ENCODE results near the gene SLC12A8.

The SLC12A8 gene

DNA sequence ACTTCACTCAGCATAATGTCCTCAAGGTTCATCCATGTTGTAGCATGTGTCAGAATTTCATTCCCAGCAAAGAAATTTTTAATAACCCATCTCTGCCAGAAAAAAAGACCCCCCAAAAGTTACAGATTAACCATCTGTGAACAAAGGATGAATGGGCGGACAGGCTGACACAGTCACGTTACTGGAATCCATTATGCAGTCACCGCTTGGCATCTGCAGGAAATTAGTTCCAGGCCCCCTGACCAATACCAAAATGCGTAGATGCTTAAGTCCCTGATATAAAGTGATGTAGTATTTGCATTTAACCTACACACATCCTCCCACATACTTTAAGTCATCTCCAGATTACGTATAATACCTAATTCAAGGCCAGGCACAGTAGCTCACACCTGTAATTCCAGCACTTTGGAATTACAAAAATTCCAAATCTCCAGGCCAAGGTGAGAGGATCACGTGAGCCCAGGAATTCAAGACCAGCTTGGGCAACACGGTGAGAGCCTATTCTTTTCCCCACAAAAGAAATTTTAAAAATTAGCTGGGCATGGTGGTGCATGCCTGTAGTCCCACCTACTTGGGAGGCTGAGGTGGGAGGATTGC, 1.5 kb upstream of the SLC12A8 start:
- Histone ChIP-seq H3K9ac (ENCODE audit: low read length) (no peak overlapping the region), H3K4ac (ENCODE audit: low read depth in 1 of 2, low read length in 2 of 2) (no peak overlapping the region), H3K79me1 (replicated peaks; ENCODE audit: low read length, poor library complexity, severe bottlenecking) (no peaks in the 10 kb centered on the region), H3K4me3 (ENCODE audit: insufficient read depth in 1 of 2, low read depth in 1 of 2, low read length in 2 of 2) (no peak overlapping the region), H3K36me3 (ENCODE audit: control insufficient read depth in 1 of 2, insufficient read depth in 2 of 2, low read depth in 1 of 2, low read length in 2 of 2) (no peaks in the 10 kb centered on the region), H3K14ac (ENCODE audit: low read length in 2 of 2) (no peak overlapping the region), H3K27me3 (ENCODE audit: control insufficient read depth in 1 of 2, insufficient read depth in 1 of 2, low read length in 2 of 2) (peaks cover 0 to 23% of the 10 kb centered on the region in 2 experiments), H3K4me1 (ENCODE audit: control insufficient read depth, insufficient read depth, low read depth, low read length) (peaks cover 17% of the 10 kb centered on the region), H3K27ac (ENCODE audit: low read length, poor library complexity, severe bottlenecking) (no peak overlapping the region), H3K18ac (ENCODE audit: low read depth in 1 of 2, low read length in 2 of 2) (no peak overlapping the region), H4K8ac (ENCODE audit: low read length) (no peak overlapping the region), H2AFZ (ENCODE audit: low read depth, low read length) (no peak overlapping the region), H2BK12ac (ENCODE audit: low read length in 2 of 2) (no peak overlapping the region), H2BK120ac (ENCODE audit: low read depth, low read length) (no peak overlapping the region), H3K9me3 (ENCODE audit: control insufficient read depth, low read length) (no peaks in the 10 kb centered on the region), H3K4me2 (ENCODE audit: low read length, poor library complexity, severe bottlenecking) (no peak overlapping the region), H2BK5ac (ENCODE audit: low read depth, low read length, poor library complexity, severe bottlenecking) (peak overlapping the region; percentile 35), H3K23ac (ENCODE audit: low read length in 2 of 2) (no peak overlapping the region), H4K91ac (ENCODE audit: low read length) (no peak overlapping the region), H2BK15ac (ENCODE audit: low read depth, poor library complexity, severe bottlenecking) (no peak overlapping the region), H2AK5ac (ENCODE audit: low read length, severe bottlenecking) (no peak overlapping the region)
- WGBS, result 84% methylated on average over 5 of the region's 7 CpGs
- DNase-seq, result no peak

DNA sequence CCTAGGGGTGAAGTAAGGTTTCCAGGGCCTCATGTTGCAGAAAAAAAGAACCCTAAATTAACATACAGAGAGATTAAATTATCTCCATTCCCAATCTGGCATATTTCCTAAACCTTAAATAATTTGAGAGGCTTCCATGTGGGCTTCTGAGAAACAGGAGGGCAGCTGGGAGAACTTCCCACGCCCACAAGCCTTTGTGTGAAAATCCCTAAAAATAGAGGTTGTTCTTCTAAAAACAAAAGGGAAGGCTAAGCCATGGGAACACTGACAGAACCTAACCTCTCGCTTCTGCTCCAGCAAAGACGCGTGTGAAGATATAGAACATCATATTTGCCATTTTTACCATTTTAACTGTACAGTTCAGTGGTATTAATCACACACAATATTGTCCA, 812 bp upstream of the SLC12A8 start:
- no peak overlapping the region for H3K14ac ChIP-seq (ENCODE audit: low read length in 2 of 2)
- no peaks in the 10 kb centered on the region for H3K9me3 ChIP-seq (ENCODE audit: control insufficient read depth, low read length)
- H2BK15ac ChIP-seq (ENCODE audit: low read depth, poor library complexity, severe bottlenecking), result no peak overlapping the region
- peaks cover 0 to 23% of the 10 kb centered on the region in 2 experiments for H3K27me3 ChIP-seq (ENCODE audit: control insufficient read depth in 1 of 2, insufficient read depth in 1 of 2, low read length in 2 of 2)
- H3K4me2 ChIP-seq (ENCODE audit: low read length, poor library complexity, severe bottlenecking), result peak overlapping the region; percentile 97
- H2BK5ac ChIP-seq (ENCODE audit: low read depth, low read length, poor library complexity, severe bottlenecking), result no peak overlapping the region
- no peak overlapping the region for H3K4me3 ChIP-seq (ENCODE audit: insufficient read depth in 1 of 2, low read depth in 1 of 2, low read length in 2 of 2)
- no peak overlapping the region for H3K18ac ChIP-seq (ENCODE audit: low read depth in 1 of 2, low read length in 2 of 2)
- no peak overlapping the region for H2AK5ac ChIP-seq (ENCODE audit: low read length, severe bottlenecking)
- no peak overlapping the region for H3K27ac ChIP-seq (ENCODE audit: low read length, poor library complexity, severe bottlenecking)
- H4K8ac ChIP-seq (ENCODE audit: low read length), result no peak overlapping the region
- no peaks in the 10 kb centered on the region for H3K36me3 ChIP-seq (ENCODE audit: control insufficient read depth in 1 of 2, insufficient read depth in 2 of 2, low read depth in 1 of 2, low read length in 2 of 2)
- no peak overlapping the region for H3K9ac ChIP-seq (ENCODE audit: low read length)
- H2AFZ ChIP-seq (ENCODE audit: low read depth, low read length), result no peak overlapping the region
- H3K23ac ChIP-seq (ENCODE audit: low read length in 2 of 2), result no peak overlapping the region
- H3K4me1 ChIP-seq (ENCODE audit: control insufficient read depth, insufficient read depth, low read depth, low read length), result peaks cover 17% of the 10 kb centered on the region
- H3K4ac ChIP-seq (ENCODE audit: low read depth in 1 of 2, low read length in 2 of 2), result no peak overlapping the region
- H2BK120ac ChIP-seq (ENCODE audit: low read depth, low read length), result no peak overlapping the region
- 95% methylated on average over 4 of the region's 4 CpGs for WGBS
- no peak for DNase-seq
- H3K79me1 ChIP-seq (replicated peaks; ENCODE audit: low read length, poor library complexity, severe bottlenecking), result peaks cover 2% of the 10 kb centered on the region
- no peak overlapping the region for H2BK12ac ChIP-seq (ENCODE audit: low read length in 2 of 2)
- no peak overlapping the region for H4K91ac ChIP-seq (ENCODE audit: low read length)

DNA sequence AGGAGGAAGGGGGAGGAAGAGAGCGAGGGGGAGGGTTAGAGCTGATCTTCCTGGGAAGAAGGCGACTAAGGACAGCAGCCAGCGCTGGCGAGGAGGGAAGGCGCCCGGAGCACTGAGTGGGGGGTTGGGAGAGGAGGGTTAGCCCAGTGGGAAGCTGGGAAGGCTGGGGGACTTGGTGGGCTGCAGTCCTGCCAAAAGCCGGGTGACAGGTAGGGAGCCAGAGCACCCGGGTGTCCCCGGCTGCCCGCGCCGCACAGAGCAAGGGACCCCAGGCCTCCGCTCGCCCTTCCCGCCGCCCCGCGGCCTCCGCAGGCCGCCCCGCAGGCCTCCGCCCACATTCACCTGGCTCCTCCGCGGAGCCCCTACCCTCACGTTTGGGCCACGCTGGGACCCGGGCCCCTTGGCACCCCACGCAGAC, 448 bp downstream of the SLC12A8 start:
- Histone ChIP-seq H3K14ac (ENCODE audit: low read length in 2 of 2) (no peak overlapping the region), H3K4me1 (ENCODE audit: control insufficient read depth, insufficient read depth, low read depth, low read length) (peaks cover 15% of the 10 kb centered on the region), H2AK5ac (ENCODE audit: low read length, severe bottlenecking) (no peak overlapping the region), H3K4ac (ENCODE audit: low read depth in 1 of 2, low read length in 2 of 2) (peak overlapping the region in 1 of 2 experiments; percentile 67), H2BK12ac (ENCODE audit: low read length in 2 of 2) (peak overlapping the region in 1 of 2 experiments; percentile 64), H3K9me3 (ENCODE audit: control insufficient read depth, low read length) (no peaks in the 10 kb centered on the region), H4K91ac (ENCODE audit: low read length) (peak overlapping the region; percentile 78), H3K4me3 (ENCODE audit: insufficient read depth in 1 of 2, low read depth in 1 of 2, low read length in 2 of 2) (peak overlapping the region; percentile 41 to 75), H3K36me3 (ENCODE audit: control insufficient read depth in 1 of 2, insufficient read depth in 2 of 2, low read depth in 1 of 2, low read length in 2 of 2) (no peaks in the 10 kb centered on the region), H3K79me1 (replicated peaks; ENCODE audit: low read length, poor library complexity, severe bottlenecking) (peaks cover 6% of the 10 kb centered on the region), H3K27me3 (ENCODE audit: control insufficient read depth in 1 of 2, insufficient read depth in 1 of 2, low read length in 2 of 2) (peaks cover 0 to 23% of the 10 kb centered on the region in 2 experiments), H2BK120ac (ENCODE audit: low read depth, low read length) (peak overlapping the region; percentile 64), H3K4me2 (ENCODE audit: low read length, poor library complexity, severe bottlenecking) (peak overlapping the region; percentile 97), H3K18ac (ENCODE audit: low read depth in 1 of 2, low read length in 2 of 2) (peak overlapping the region in 1 of 2 experiments; percentile 89), H2BK5ac (ENCODE audit: low read depth, low read length, poor library complexity, severe bottlenecking) (peak overlapping the region; percentile 75), H4K8ac (ENCODE audit: low read length) (peak overlapping the region; percentile 87), H3K9ac (ENCODE audit: low read length) (no peak overlapping the region), H3K23ac (ENCODE audit: low read length in 2 of 2) (no peak overlapping the region), H2AFZ (ENCODE audit: low read depth, low read length) (peak overlapping the region; percentile 88), H3K27ac (ENCODE audit: low read length, poor library complexity, severe bottlenecking) (no peak overlapping the region), H2BK15ac (ENCODE audit: low read depth, poor library complexity, severe bottlenecking) (peak overlapping the region; percentile 0)
- DNase-seq, result peak; percentile 22
- WGBS, result 3% methylated on average over 26 of the region's 28 CpGs

DNA sequence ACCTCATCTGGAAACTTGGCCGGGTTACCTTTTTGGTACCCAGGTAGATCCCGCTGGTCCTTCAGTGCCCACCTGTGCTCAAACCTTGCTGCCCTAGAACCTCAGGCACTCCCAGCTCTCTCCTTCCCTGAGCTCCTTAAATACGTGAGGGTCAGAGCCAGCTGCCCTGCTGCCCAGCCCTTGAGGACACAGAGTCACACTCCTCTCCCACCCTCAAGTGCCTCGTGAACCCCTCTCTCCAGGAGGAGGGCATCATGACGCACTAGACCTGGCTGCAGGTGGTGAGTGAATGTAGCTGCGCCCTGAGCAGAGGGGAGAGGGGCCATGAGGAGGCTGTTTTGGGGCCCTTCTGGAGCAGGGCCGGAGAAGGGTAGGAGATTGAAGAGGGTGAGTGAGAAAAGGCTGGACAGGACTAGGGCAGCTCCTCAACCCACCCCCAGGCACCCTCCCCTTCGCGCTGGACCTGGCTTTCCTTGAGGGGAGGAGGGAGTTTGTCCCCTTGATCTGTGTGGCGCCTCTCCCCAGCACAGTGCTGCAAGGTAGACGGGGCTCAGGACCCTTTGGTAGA, 941 bp downstream of the SLC12A8 start:
- no peak overlapping the region for H3K9ac ChIP-seq (ENCODE audit: low read length)
- H2BK15ac ChIP-seq (ENCODE audit: low read depth, poor library complexity, severe bottlenecking), result no peak overlapping the region
- no peak overlapping the region for H4K91ac ChIP-seq (ENCODE audit: low read length)
- 67% methylated on average over 8 of the region's 11 CpGs for WGBS
- no peak overlapping the region for H3K23ac ChIP-seq (ENCODE audit: low read length in 2 of 2)
- no peaks in the 10 kb centered on the region for H3K36me3 ChIP-seq (ENCODE audit: control insufficient read depth in 1 of 2, insufficient read depth in 2 of 2, low read depth in 1 of 2, low read length in 2 of 2)
- no peak overlapping the region for H3K27ac ChIP-seq (ENCODE audit: low read length, poor library complexity, severe bottlenecking)
- no peak overlapping the region for H4K8ac ChIP-seq (ENCODE audit: low read length)
- no peak overlapping the region for H3K4ac ChIP-seq (ENCODE audit: low read depth in 1 of 2, low read length in 2 of 2)
- H3K4me1 ChIP-seq (ENCODE audit: control insufficient read depth, insufficient read depth, low read depth, low read length), result peaks cover 15% of the 10 kb centered on the region
- DNase-seq, result no peak
- H3K18ac ChIP-seq (ENCODE audit: low read depth in 1 of 2, low read length in 2 of 2), result no peak overlapping the region
- peak overlapping the region in 1 of 2 experiments; percentile 75 for H3K4me3 ChIP-seq (ENCODE audit: insufficient read depth in 1 of 2, low read depth in 1 of 2, low read length in 2 of 2)
- no peak overlapping the region for H2BK12ac ChIP-seq (ENCODE audit: low read length in 2 of 2)
- H3K4me2 ChIP-seq (ENCODE audit: low read length, poor library complexity, severe bottlenecking), result peak overlapping the region; percentile 97
- no peaks in the 10 kb centered on the region for H3K9me3 ChIP-seq (ENCODE audit: control insufficient read depth, low read length)
- H3K14ac ChIP-seq (ENCODE audit: low read length in 2 of 2), result no peak overlapping the region
- H3K79me1 ChIP-seq (replicated peaks; ENCODE audit: low read length, poor library complexity, severe bottlenecking), result peaks cover 8% of the 10 kb centered on the region
- H2BK120ac ChIP-seq (ENCODE audit: low read depth, low read length), result no peak overlapping the region
- no peak overlapping the region for H2BK5ac ChIP-seq (ENCODE audit: low read depth, low read length, poor library complexity, severe bottlenecking)
- H2AK5ac ChIP-seq (ENCODE audit: low read length, severe bottlenecking), result no peak overlapping the region
- no peak overlapping the region for H2AFZ ChIP-seq (ENCODE audit: low read depth, low read length)
- peaks cover 0 to 23% of the 10 kb centered on the region in 2 experiments for H3K27me3 ChIP-seq (ENCODE audit: control insufficient read depth in 1 of 2, insufficient read depth in 1 of 2, low read length in 2 of 2)

All from mesenchymal stem cell (in vitro differentiated cells and primary cell).